ENCODE results near the gene PSMA5.

- TF ChIP-seq, protein P1, sequence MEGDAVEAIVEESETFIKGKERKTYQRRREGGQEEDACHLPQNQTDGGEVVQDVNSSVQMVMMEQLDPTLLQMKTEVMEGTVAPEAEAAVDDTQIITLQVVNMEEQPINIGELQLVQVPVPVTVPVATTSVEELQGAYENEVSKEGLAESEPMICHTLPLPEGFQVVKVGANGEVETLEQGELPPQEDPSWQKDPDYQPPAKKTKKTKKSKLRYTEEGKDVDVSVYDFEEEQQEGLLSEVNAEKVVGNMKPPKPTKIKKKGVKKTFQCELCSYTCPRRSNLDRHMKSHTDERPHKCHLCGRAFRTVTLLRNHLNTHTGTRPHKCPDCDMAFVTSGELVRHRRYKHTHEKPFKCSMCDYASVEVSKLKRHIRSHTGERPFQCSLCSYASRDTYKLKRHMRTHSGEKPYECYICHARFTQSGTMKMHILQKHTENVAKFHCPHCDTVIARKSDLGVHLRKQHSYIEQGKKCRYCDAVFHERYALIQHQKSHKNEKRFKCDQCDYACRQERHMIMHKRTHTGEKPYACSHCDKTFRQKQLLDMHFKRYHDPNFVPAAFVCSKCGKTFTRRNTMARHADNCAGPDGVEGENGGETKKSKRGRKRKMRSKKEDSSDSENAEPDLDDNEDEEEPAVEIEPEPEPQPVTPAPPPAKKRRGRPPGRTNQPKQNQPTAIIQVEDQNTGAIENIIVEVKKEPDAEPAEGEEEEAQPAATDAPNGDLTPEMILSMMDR (IDR thresholded peaks at IDR 0.05; ENCODE audit: poor library complexity) = no peak
- TF ChIP-seq EZH2 (IDR thresholded peaks at IDR 0.05; ENCODE audit: borderline replicate concordance) = no peak
- no peak for TF ChIP-seq EZH2phosphoT487 (IDR thresholded peaks at IDR 0.05; ENCODE audit: low read depth, severe bottlenecking, unreplicated experiment)
Measured at GRCh38 chr1:109396871-109397580, 29.2 kb downstream of the PSMA5 start.
